GM12891 (cell line): ENCODE data around the gene LSM3.

Experiments
- POLR2A ChIP-seq: IDR thresholded peaks from 2 replicates; pipeline ENCODE4 v1.6.1; 2011; ENCODE audit warnings: low read depth, low read length, control low read depth
- POLR2AphosphoS5 ChIP-seq: IDR thresholded peaks from 2 replicates; pipeline ENCODE4 v1.6.1; 2011; ENCODE audit warnings: low read depth, low read length, control low read depth
- SPI1 ChIP-seq: IDR thresholded peaks from 2 replicates; pipeline ENCODE4 v1.6.1; 2011; ENCODE audit warnings: low read depth, low read length, control low read depth
- TAF1 ChIP-seq: IDR thresholded peaks from 2 replicates; pipeline ENCODE4 v1.6.1; 2011; ENCODE audit warnings: low read depth, low read length, control low read depth

DNA sequence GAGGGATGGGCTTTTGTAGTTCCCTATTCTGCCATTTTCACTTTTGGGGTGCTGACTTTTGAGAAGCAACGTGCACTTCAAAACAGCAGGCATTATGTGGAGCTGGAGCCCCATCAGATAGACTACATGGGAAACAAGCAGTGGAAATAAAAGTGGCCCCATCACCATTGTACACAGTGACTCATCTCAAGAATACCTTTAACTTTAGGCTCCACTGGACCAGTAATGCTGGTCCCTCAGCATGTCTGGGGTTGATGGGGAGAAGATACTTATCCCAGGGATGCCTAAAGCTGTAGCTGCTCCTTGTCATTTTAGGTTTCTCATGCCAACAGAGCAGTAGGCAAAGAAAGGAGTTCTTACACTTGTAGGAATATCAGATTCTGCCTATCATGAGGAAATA, 45.0 kb downstream of the LSM3 start:
- TF ChIP-seq POLR2A = no peak
- no peak for TF ChIP-seq SPI1
- no peak for TF ChIP-seq POLR2AphosphoS5
- no peak for TF ChIP-seq TAF1
